Vagina (tissue), 2 donors: ENCODE data around the gene RBBP9.

ENCODE experiments used
- POLR2A ChIP-seq, 2 donors: fragments of 450-650 bp; IDR thresholded peaks; one replicate each; pipeline ENCODE4 v1.6.1; 2017; ENCODE audit warnings: antibody characterized with exemption in 2 of 2, mild to moderate bottlenecking in 2 of 2, moderate library complexity in 2 of 2
- TF ChIP-seq, protein P1 (sequence below), 3 experiments: fragments of 450-650 bp in 2 of 3; fragments of 200-600 bp in 1 of 3; sonication (generic) in 1 of 3; IDR thresholded peaks; one replicate each; pipeline ENCODE4 v1.5.1; 2017 to 2019; ENCODE audit warnings: antibody characterized with exemption in 3 of 3, mild to moderate bottlenecking in 2 of 3, moderate library complexity in 2 of 3

DNA sequence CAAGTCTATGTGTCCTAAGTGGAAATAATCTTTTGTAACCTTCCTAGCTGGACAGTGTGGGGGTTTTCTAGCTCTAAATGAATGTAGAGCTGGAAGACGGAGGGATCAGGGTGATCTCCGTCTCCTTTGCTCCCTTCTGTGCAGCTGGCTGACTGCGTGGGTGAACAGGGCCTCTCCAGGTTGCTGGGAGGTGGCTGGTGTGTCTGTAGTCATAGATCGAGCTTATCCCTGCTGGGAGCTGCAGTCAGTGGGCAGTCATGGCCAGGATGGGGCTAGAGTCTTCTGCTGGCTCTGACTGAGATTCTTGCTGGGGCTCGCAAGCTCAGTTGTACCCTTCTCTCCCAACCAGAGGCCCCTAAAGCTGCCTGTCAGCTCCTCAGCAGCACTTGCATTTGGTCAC lies 17.1 kb upstream of the RBBP9 start:
- TF ChIP-seq, protein P1, sequence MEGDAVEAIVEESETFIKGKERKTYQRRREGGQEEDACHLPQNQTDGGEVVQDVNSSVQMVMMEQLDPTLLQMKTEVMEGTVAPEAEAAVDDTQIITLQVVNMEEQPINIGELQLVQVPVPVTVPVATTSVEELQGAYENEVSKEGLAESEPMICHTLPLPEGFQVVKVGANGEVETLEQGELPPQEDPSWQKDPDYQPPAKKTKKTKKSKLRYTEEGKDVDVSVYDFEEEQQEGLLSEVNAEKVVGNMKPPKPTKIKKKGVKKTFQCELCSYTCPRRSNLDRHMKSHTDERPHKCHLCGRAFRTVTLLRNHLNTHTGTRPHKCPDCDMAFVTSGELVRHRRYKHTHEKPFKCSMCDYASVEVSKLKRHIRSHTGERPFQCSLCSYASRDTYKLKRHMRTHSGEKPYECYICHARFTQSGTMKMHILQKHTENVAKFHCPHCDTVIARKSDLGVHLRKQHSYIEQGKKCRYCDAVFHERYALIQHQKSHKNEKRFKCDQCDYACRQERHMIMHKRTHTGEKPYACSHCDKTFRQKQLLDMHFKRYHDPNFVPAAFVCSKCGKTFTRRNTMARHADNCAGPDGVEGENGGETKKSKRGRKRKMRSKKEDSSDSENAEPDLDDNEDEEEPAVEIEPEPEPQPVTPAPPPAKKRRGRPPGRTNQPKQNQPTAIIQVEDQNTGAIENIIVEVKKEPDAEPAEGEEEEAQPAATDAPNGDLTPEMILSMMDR (IDR thresholded peaks at IDR 0.05), result no peak
- no peak for TF ChIP-seq POLR2A (IDR thresholded peaks at IDR 0.05)
